NB4 (cell line): ENCODE results near the gene WWP2.

ENCODE experiments used
- MAX ChIP-seq: IDR thresholded peaks from 2 replicates; pipeline ENCODE4 v1.6.1; 2011; ENCODE audit warnings: low read depth, low read length
- POLR2A ChIP-seq: IDR thresholded peaks from 2 replicates; pipeline ENCODE4 v1.6.1; 2011; ENCODE audit warnings: mild to moderate bottlenecking; ENCODE audit not compliant: insufficient read length; ENCODE audit errors: extremely low read depth
- TF ChIP-seq, protein P1 (sequence below): IDR thresholded peaks from one replicate; pipeline ENCODE4 v1.5.1; 2012; ENCODE audit warnings: low read depth, low read length

- TF ChIP-seq, protein P1, sequence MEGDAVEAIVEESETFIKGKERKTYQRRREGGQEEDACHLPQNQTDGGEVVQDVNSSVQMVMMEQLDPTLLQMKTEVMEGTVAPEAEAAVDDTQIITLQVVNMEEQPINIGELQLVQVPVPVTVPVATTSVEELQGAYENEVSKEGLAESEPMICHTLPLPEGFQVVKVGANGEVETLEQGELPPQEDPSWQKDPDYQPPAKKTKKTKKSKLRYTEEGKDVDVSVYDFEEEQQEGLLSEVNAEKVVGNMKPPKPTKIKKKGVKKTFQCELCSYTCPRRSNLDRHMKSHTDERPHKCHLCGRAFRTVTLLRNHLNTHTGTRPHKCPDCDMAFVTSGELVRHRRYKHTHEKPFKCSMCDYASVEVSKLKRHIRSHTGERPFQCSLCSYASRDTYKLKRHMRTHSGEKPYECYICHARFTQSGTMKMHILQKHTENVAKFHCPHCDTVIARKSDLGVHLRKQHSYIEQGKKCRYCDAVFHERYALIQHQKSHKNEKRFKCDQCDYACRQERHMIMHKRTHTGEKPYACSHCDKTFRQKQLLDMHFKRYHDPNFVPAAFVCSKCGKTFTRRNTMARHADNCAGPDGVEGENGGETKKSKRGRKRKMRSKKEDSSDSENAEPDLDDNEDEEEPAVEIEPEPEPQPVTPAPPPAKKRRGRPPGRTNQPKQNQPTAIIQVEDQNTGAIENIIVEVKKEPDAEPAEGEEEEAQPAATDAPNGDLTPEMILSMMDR = no peak
- no peak for TF ChIP-seq MAX
- TF ChIP-seq POLR2A = no peak
These were observed 58.9 kb downstream of the WWP2 start for GRCh38 chr16:69820926-69821541.
